SHP77 treated with DMSO at 0.1 percent for 48 hours (cell line): ENCODE data around the gene SND1.
"Not testable (repeated sequence)": the region's sequence is repeated elsewhere in the genome, so short reads cannot be mapped to it uniquely, and the experiment has no call there.

Source experiments
- DNase-seq: peaks from one replicate; lab custom pipeline; 2025; lab: John Stamatoyannopoulos, UW

The SND1 gene

GRCh38 chr7:127889677-127890076, 237.7 kb downstream of the SND1 start:
- no peak for DNase-seq

GRCh38 chr7:127890726-127891125, 238.7 kb downstream of the SND1 start:
- DNase-seq = no peak

- DNase-seq = no peak
These were observed 239.2 kb downstream of the SND1 start for GRCh38 chr7:127891144-127891543.

GRCh38 chr7:127891854-127892438, 240.0 kb downstream of the SND1 start:
- no peak for DNase-seq

- DNase-seq = no peak
These were observed 240.7 kb downstream of the SND1 start for GRCh38 chr7:127892488-127893314.

GRCh38 chr7:127893547-127893946, 241.6 kb downstream of the SND1 start:
- no peak for DNase-seq

GRCh38 chr7:127894588-127894987, 242.6 kb downstream of the SND1 start:
- DNase-seq = no peak

- no peak for DNase-seq
These were observed 243.4 kb downstream of the SND1 start for GRCh38 chr7:127895360-127895759.

GRCh38 chr7:127895814-127896280, 243.9 kb downstream of the SND1 start:
- no peak for DNase-seq

- no peak for DNase-seq
These were observed 244.7 kb downstream of the SND1 start for GRCh38 chr7:127896659-127897058.

- no peak for DNase-seq
These were observed 245.9 kb downstream of the SND1 start for GRCh38 chr7:127897704-127898454.

GRCh38 chr7:127899411-127899810, 247.4 kb downstream of the SND1 start:
- no peak for DNase-seq

- DNase-seq = no peak
These were observed 248.1 kb downstream of the SND1 start for GRCh38 chr7:127900141-127900540.

GRCh38 chr7:127900732-127901685, 249.0 kb downstream of the SND1 start:
- DNase-seq = no peak

GRCh38 chr7:127901895-127902703, 250.1 kb downstream of the SND1 start:
- no peak for DNase-seq

- not testable (repeated sequence) for DNase-seq
These were observed 250.8 kb downstream of the SND1 start for GRCh38 chr7:127902753-127903152.

- DNase-seq = no peak
These were observed 252.1 kb downstream of the SND1 start for GRCh38 chr7:127903892-127904669.

- DNase-seq = no peak
These were observed 252.6 kb downstream of the SND1 start for GRCh38 chr7:127904670-127904985.

- DNase-seq = no peak
These were observed 253.0 kb downstream of the SND1 start for GRCh38 chr7:127905021-127905420.
